Panc1 (cell line): ENCODE measurements around the gene TRIM10. TPM values are rescaled to one million over a fixed set of nuclear protein-coding genes. Genes with fewer than 3 reads are reported as not detected.

Source experiments
- ATAC-seq: fragments of 200-7000 bp; cut with Tn5 transposase; 2 replicates; pipeline ENCODE4 v1.9.1; 2020; ENCODE audit warnings: mild to moderate bottlenecking, moderate library complexity
- BruUV-seq: library from RNA; stranded (reverse); fragments of 400-500 nt; replicated peaks from 2 replicates; lab custom pipeline; 2021; lab: Mats Ljungman, UMichigan
- CTCF ChIA-PET: fragments of 300-600 bp; sonication (Branson Sonifier 250); formaldehyde crosslinking; loops from one replicate; lab custom pipeline; 2022; ENCODE audit warnings: antibody characterized with exemption; lab: Charles Lee
- POLR2A ChIA-PET: fragments of 300-600 bp; sonication (Branson Sonifier 250); formaldehyde crosslinking; loops from one replicate; lab custom pipeline; 2022; ENCODE audit warnings: antibody characterized with exemption; lab: Charles Lee
- DNase-seq: peaks from one replicate; pipeline ENCODE4 v3.0.0-alpha.2; 2010; ENCODE audit warnings: low read depth, low spot score
- H3K27ac ChIP-seq: 2 replicates; pipeline ENCODE4 v1.5.1; 2011; ENCODE audit warnings: mild to moderate bottlenecking, low read length, inconsistent platforms
- H3K27me3 ChIP-seq: fragments of 200-500 bp; sonication (Bioruptor generic); 2 replicates; pipeline ENCODE4 v1.6.0; 2014; ENCODE audit warnings: low read length, inconsistent platforms; ENCODE audit not compliant: control insufficient read depth, insufficient read depth
- H3K36me3 ChIP-seq: fragments of 200-500 bp; sonication (Bioruptor generic); 2 replicates; pipeline ENCODE4 v1.5.1; 2014; ENCODE audit warnings: inconsistent platforms, mild to moderate bottlenecking, low read length, moderate library complexity; ENCODE audit not compliant: control insufficient read depth, insufficient read depth
- H3K4me1 ChIP-seq: 2 replicates; pipeline ENCODE4 v1.5.1; 2011; ENCODE audit warnings: inconsistent platforms, mild to moderate bottlenecking, low read length, moderate library complexity; ENCODE audit not compliant: control insufficient read depth, insufficient read depth
- H3K4me3 ChIP-seq, 2 experiments: 2 replicates each; pipeline ENCODE4 v1.5.1; 2011 to 2012; ENCODE audit warnings: low read depth in 2 of 2, low read length in 2 of 2, mild to moderate bottlenecking in 2 of 2, inconsistent platforms in 1 of 2, moderate library complexity in 1 of 2
- H3K9me3 ChIP-seq: fragments of 200-500 bp; sonication (Bioruptor generic); 2 replicates; pipeline ENCODE4 v1.5.1; 2014; ENCODE audit warnings: low read depth, mild to moderate bottlenecking, inconsistent platforms, low read length, moderate library complexity; ENCODE audit not compliant: control insufficient read depth, insufficient read depth
- CTCF ChIP-seq: fragments of 450-650 bp; IDR thresholded peaks from 2 replicates; pipeline ENCODE4 v1.5.1; 2017; ENCODE audit warnings: mild to moderate bottlenecking
- POLR2AphosphoS5 ChIP-seq: IDR thresholded peaks from 2 replicates; pipeline ENCODE4 v1.6.1; 2012; ENCODE audit warnings: mild to moderate bottlenecking, low read depth, low read length, moderate library complexity
- REST ChIP-seq, 2 experiments: IDR thresholded peaks; 2 replicates each; pipeline ENCODE4 v1.6.1; 2011 to 2012; ENCODE audit warnings: low read depth in 2 of 2, control low read depth in 1 of 2, low read length in 1 of 2, mild to moderate bottlenecking in 1 of 2, moderate library complexity in 1 of 2; ENCODE audit not compliant: insufficient read depth in 1 of 2
- SIN3A ChIP-seq: IDR thresholded peaks from 2 replicates; pipeline ENCODE4 v1.6.1; 2012; ENCODE audit warnings: low read depth, mild to moderate bottlenecking, low read length, moderate library complexity, borderline replicate concordance; ENCODE audit not compliant: insufficient read depth
- TCF7L2 ChIP-seq: IDR thresholded peaks from 2 replicates; pipeline ENCODE4 v1.6.1; 2011; ENCODE audit warnings: mild to moderate bottlenecking, low read depth, low read length, inconsistent platforms
- in situ Hi-C: cut with HindIII; loops from 2 replicates; pipeline ENCODE4 v1.10.0; 2016; ENCODE audit warnings: low sequenced_read_pairs, low pct_unique_long_range_greater_than_20kb
- intact Hi-C: fragments of 100-400 bp; cut with micrococcal nuclease; formaldehyde crosslinking; loops from one replicate; pipeline ENCODE4 v1.10.0; 2022; ENCODE audit not compliant: unreplicated experiment
- total RNA-seq: library from RNA; stranded (reverse); gene quantifications from one replicate; pipeline ENCODE4 v1.2.1, GENCODE V29; 2021; ENCODE audit not compliant: unreplicated experiment

Gene TRIM10
- total RNA-seq, 1 experiment from 2014 or later: not detected

- Histone ChIP-seq H3K9me3 (no peaks in the 10 kb centered on the region), H3K4me1 (no peaks in the 10 kb centered on the region), H3K27me3 (peaks cover 13% of the 10 kb centered on the region), H3K4me3 (no peak overlapping the region), H3K27ac (no peak overlapping the region), H3K36me3 (no peaks in the 10 kb centered on the region)
- DNase-seq (no peak), ATAC-seq (no peak)
- ChIA-PET POLR2A (no interaction called here), CTCF (interaction anchor here (0.7 kb wide), 1 partner anchor 26 kb away, joined by 3 read pairs; no protein-coding TSS in a partner anchor)
- no peak for TF ChIP-seq TCF7L2
- TF ChIP-seq SIN3A: no peak
- no peak for TF ChIP-seq CTCF
- TF ChIP-seq POLR2AphosphoS5: no peak
- no peak for TF ChIP-seq REST (IDR thresholded peaks at IDR 0.05; ENCODE audit: insufficient read depth in 1 of 2, low read depth in 2 of 2, low read length in 1 of 2)
- in situ Hi-C loops: no loop called here
- intact Hi-C loops: no loop called here
- no TSS peak for BruUV-seq
Observed at GRCh38 chr6:30144811-30145210, 16.2 kb downstream of the TRIM10 start.

- Histone ChIP-seq H3K36me3 (no peaks in the 10 kb centered on the region), H3K27me3 (peaks cover 14% of the 10 kb centered on the region), H3K4me3 (no peak overlapping the region), H3K4me1 (no peaks in the 10 kb centered on the region), H3K9me3 (no peaks in the 10 kb centered on the region), H3K27ac (no peak overlapping the region)
- ATAC-seq (no peak), DNase-seq (no peak)
- in situ Hi-C loops: no loop called here
- no peak for TF ChIP-seq CTCF
- no peak for TF ChIP-seq REST (IDR thresholded peaks at IDR 0.05; ENCODE audit: insufficient read depth in 1 of 2, low read depth in 2 of 2, low read length in 1 of 2)
- no peak for TF ChIP-seq POLR2AphosphoS5
- no peak for TF ChIP-seq TCF7L2
- TF ChIP-seq SIN3A: no peak
- intact Hi-C loops: no loop called here
- CTCF ChIA-PET: interaction anchor here (0.7 kb wide), 1 partner anchor 27 kb away, joined by 3 read pairs; no protein-coding TSS in a partner anchor
- POLR2A ChIA-PET: no interaction called here
- no TSS peak for BruUV-seq
Observed at GRCh38 chr6:30143780-30144179, 17.2 kb downstream of the TRIM10 start.
